A673 (cell line): Measurements from ENCODE around the gene FMO2. TPM values are rescaled to one million over a fixed set of nuclear protein-coding genes. Genes with fewer than 3 reads are reported as not detected.

Experiments used
- BruUV-seq: library from RNA; stranded (reverse); fragments of 400-500 nt; replicated peaks from 2 replicates; lab custom pipeline; 2021; lab: Mats Ljungman, UMichigan
- CTCF ChIA-PET: fragments of 300-600 bp; sonication (Branson Sonifier 250); formaldehyde crosslinking; loops from one replicate; lab custom pipeline; 2022; ENCODE audit warnings: antibody characterized with exemption; lab: Charles Lee
- POLR2A ChIA-PET: fragments of 300-600 bp; sonication (Branson Sonifier 250); formaldehyde crosslinking; loops from one replicate; lab custom pipeline; 2022; ENCODE audit warnings: antibody characterized with exemption; ENCODE audit not compliant: low non-redundant PET; lab: Charles Lee
- DNase-seq: peaks from one replicate; pipeline ENCODE4 v3.0.0-alpha.2; 2015; ENCODE audit warnings: low spot score
- H3K27ac ChIP-seq: fragments of 200-600 bp; sonication (generic); 2 replicates; pipeline ENCODE4 v1.5.1; 2016; ENCODE audit warnings: mixed run types, low read depth, mild to moderate bottlenecking, mixed read lengths, antibody characterized with exemption, low read length; ENCODE audit not compliant: poor library complexity, severe bottlenecking
- H3K27me3 ChIP-seq: fragments of 200-600 bp; sonication (generic); replicated peaks from 2 replicates; pipeline ENCODE4 v1.6.1; 2017; ENCODE audit warnings: mixed run types, low read depth, mild to moderate bottlenecking, mixed read lengths, antibody characterized with exemption, low read length; ENCODE audit not compliant: insufficient read depth, poor library complexity
- H3K36me3 ChIP-seq: fragments of 200-600 bp; sonication (generic); 2 replicates; pipeline ENCODE4 v1.6.1; 2016; ENCODE audit warnings: mixed run types, mild to moderate bottlenecking, mixed read lengths, antibody characterized with exemption, low read length; ENCODE audit not compliant: insufficient read depth, poor library complexity, severe bottlenecking
- H3K4me1 ChIP-seq: fragments of 200-600 bp; sonication (generic); 2 replicates; pipeline ENCODE4 v1.6.1; 2017; ENCODE audit warnings: mixed run types, mild to moderate bottlenecking, mixed read lengths, antibody characterized with exemption, low read length; ENCODE audit not compliant: insufficient read depth, poor library complexity, severe bottlenecking
- H3K4me3 ChIP-seq: fragments of 200-600 bp; sonication (generic); 2 replicates; pipeline ENCODE4 v1.5.1; 2016; ENCODE audit warnings: low read depth, mixed run types, mild to moderate bottlenecking, mixed read lengths, low read length; ENCODE audit not compliant: poor library complexity, severe bottlenecking
- H3K9me3 ChIP-seq: fragments of 200-600 bp; sonication (generic); 2 replicates; pipeline ENCODE4 v1.6.1; 2016; ENCODE audit warnings: mixed run types, low read depth, mild to moderate bottlenecking, mixed read lengths, antibody characterized with exemption, low read length; ENCODE audit not compliant: poor library complexity, severe bottlenecking
- CTCF ChIP-seq: fragments of 300-800, 200-600 bp; sonication (generic); conservative IDR thresholded peaks from 2 replicates; pipeline ENCODE4 v1.5.1; 2017; ENCODE audit warnings: low read depth, mild to moderate bottlenecking, antibody characterized with exemption, low read length, moderate library complexity, mixed read lengths
- EZH2 ChIP-seq: fragments of 200-600 bp; sonication (generic); IDR thresholded peaks from 2 replicates; pipeline ENCODE4 v1.6.1; 2017; ENCODE audit warnings: borderline replicate concordance, low read depth, mild to moderate bottlenecking, mixed read lengths, antibody characterized with exemption, low read length; ENCODE audit not compliant: poor library complexity, severe bottlenecking
- intact Hi-C: fragments of 100-400 bp; cut with micrococcal nuclease; formaldehyde crosslinking; loops from one replicate; pipeline ENCODE4 v1.10.0; 2022; ENCODE audit not compliant: unreplicated experiment
- total RNA-seq: library from RNA; stranded (reverse); gene quantifications from 2 replicates; pipeline ENCODE4 v1.2.3, GENCODE V29; 2021

FMO2 gene
- total RNA-seq, 1 experiment from 2014 or later, result not detected

GRCh38 chr1:171243878-171244277 lies 58.8 kb downstream of the FMO2 start:
- intact Hi-C loops, result no loop called here
- Histone ChIP-seq H3K4me3 (no peak overlapping the region), H3K4me1 (no peaks in the 10 kb centered on the region), H3K9me3 (no peaks in the 10 kb centered on the region), H3K27ac (no peak overlapping the region), H3K27me3 (no peaks in the 10 kb centered on the region), H3K36me3 (no peaks in the 10 kb centered on the region)
- TF ChIP-seq EZH2 (no peak), CTCF (no peak)
- no TSS peak for BruUV-seq
- CTCF ChIA-PET, result no interaction called here
- DNase-seq, result no peak
- POLR2A ChIA-PET, result no interaction called here

GRCh38 chr1:171245458-171246064 lies 60.5 kb downstream of the FMO2 start:
- POLR2A ChIA-PET, result no interaction called here

GRCh38 chr1:171247501-171247900 lies 62.4 kb downstream of the FMO2 start:
- no TSS peak for BruUV-seq
- H3K27ac ChIP-seq, result no peak overlapping the region
- H3K9me3 ChIP-seq, result no peaks in the 10 kb centered on the region
- POLR2A ChIA-PET, result no interaction called here
- no peak overlapping the region for H3K4me3 ChIP-seq
- H3K27me3 ChIP-seq, result no peaks in the 10 kb centered on the region
- no peak for TF ChIP-seq EZH2
- TF ChIP-seq CTCF, result no peak
- CTCF ChIA-PET, result no interaction called here
- intact Hi-C loops, result loop anchor here (5.0 kb wide), 2 partner anchors 65 to 160 kb away; partner anchors contain the start of gene FMO4
- peaks cover 4% of the 10 kb centered on the region for H3K4me1 ChIP-seq
- no peak for DNase-seq
- H3K36me3 ChIP-seq, result no peaks in the 10 kb centered on the region

More at GRCh38 chr1:171245458-171246064, 60.5 kb downstream of the FMO2 start:
- CTCF ChIA-PET, result interaction anchor here (0.6 to 2.4 kb wide), 5 partner anchors 18 to 164 kb away, joined by 3 to 19 read pairs (median 3); partner anchors contain the start of gene FMO4
- H3K9me3 ChIP-seq, result no peaks in the 10 kb centered on the region
- peak; percentile 81 for TF ChIP-seq CTCF
- TF ChIP-seq EZH2, result no peak
- no peak overlapping the region for H3K4me3 ChIP-seq
- H3K4me1 ChIP-seq, result no peaks in the 10 kb centered on the region
- DNase-seq, result peak; percentile 52
- intact Hi-C loops, result loop anchor here (5.0 kb wide), 2 partner anchors 67 to 162 kb away; partner anchors contain the start of gene FMO4
- H3K36me3 ChIP-seq, result no peaks in the 10 kb centered on the region
- BruUV-seq, result no TSS peak
- H3K27ac ChIP-seq, result no peak overlapping the region
- no peaks in the 10 kb centered on the region for H3K27me3 ChIP-seq
